ENCODE results near the gene RGS8.

- TF ChIP-seq, protein P1, sequence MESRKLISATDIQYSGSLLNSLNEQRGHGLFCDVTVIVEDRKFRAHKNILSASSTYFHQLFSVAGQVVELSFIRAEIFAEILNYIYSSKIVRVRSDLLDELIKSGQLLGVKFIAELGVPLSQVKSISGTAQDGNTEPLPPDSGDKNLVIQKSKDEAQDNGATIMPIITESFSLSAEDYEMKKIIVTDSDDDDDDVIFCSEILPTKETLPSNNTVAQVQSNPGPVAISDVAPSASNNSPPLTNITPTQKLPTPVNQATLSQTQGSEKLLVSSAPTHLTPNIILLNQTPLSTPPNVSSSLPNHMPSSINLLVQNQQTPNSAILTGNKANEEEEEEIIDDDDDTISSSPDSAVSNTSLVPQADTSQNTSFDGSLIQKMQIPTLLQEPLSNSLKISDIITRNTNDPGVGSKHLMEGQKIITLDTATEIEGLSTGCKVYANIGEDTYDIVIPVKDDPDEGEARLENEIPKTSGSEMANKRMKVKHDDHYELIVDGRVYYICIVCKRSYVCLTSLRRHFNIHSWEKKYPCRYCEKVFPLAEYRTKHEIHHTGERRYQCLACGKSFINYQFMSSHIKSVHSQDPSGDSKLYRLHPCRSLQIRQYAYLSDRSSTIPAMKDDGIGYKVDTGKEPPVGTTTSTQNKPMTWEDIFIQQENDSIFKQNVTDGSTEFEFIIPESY (IDR thresholded peaks at IDR 0.05) = no peak
- TF ChIP-seq, protein P2, sequence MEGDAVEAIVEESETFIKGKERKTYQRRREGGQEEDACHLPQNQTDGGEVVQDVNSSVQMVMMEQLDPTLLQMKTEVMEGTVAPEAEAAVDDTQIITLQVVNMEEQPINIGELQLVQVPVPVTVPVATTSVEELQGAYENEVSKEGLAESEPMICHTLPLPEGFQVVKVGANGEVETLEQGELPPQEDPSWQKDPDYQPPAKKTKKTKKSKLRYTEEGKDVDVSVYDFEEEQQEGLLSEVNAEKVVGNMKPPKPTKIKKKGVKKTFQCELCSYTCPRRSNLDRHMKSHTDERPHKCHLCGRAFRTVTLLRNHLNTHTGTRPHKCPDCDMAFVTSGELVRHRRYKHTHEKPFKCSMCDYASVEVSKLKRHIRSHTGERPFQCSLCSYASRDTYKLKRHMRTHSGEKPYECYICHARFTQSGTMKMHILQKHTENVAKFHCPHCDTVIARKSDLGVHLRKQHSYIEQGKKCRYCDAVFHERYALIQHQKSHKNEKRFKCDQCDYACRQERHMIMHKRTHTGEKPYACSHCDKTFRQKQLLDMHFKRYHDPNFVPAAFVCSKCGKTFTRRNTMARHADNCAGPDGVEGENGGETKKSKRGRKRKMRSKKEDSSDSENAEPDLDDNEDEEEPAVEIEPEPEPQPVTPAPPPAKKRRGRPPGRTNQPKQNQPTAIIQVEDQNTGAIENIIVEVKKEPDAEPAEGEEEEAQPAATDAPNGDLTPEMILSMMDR (IDR thresholded peaks at IDR 0.05; ENCODE audit: low read depth, low read length, missing input control) = no peak
- TF ChIP-seq RAD21 (IDR thresholded peaks at IDR 0.05) (no peak), SP1 (IDR thresholded peaks at IDR 0.05) (no peak), TAF1 (conservative IDR thresholded peaks at IDR 0.05) (no peak), JUND (IDR thresholded peaks at IDR 0.05) (no peak), MAX (IDR thresholded peaks at IDR 0.05) (no peak), NR2F2 (IDR thresholded peaks at IDR 0.05) (no peak)
- TF ChIP-seq, protein P3, sequence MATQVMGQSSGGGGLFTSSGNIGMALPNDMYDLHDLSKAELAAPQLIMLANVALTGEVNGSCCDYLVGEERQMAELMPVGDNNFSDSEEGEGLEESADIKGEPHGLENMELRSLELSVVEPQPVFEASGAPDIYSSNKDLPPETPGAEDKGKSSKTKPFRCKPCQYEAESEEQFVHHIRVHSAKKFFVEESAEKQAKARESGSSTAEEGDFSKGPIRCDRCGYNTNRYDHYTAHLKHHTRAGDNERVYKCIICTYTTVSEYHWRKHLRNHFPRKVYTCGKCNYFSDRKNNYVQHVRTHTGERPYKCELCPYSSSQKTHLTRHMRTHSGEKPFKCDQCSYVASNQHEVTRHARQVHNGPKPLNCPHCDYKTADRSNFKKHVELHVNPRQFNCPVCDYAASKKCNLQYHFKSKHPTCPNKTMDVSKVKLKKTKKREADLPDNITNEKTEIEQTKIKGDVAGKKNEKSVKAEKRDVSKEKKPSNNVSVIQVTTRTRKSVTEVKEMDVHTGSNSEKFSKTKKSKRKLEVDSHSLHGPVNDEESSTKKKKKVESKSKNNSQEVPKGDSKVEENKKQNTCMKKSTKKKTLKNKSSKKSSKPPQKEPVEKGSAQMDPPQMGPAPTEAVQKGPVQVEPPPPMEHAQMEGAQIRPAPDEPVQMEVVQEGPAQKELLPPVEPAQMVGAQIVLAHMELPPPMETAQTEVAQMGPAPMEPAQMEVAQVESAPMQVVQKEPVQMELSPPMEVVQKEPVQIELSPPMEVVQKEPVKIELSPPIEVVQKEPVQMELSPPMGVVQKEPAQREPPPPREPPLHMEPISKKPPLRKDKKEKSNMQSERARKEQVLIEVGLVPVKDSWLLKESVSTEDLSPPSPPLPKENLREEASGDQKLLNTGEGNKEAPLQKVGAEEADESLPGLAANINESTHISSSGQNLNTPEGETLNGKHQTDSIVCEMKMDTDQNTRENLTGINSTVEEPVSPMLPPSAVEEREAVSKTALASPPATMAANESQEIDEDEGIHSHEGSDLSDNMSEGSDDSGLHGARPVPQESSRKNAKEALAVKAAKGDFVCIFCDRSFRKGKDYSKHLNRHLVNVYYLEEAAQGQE (IDR thresholded peaks at IDR 0.05) = no peak
These were observed 27.5 kb downstream of the RGS8 start for GRCh38 chr1:182656842-182657397.
